ENCODE results near the gene HEG1. TPM values are rescaled to one million over a fixed set of nuclear protein-coding genes. Genes with fewer than 3 reads are reported as not detected.

The HEG1 gene
- total RNA-seq, 2 donors from 2014 or later, result 202 to 210 TPM

- TF ChIP-seq CTCF (IDR thresholded peaks at IDR 0.05), result no peak
- Histone ChIP-seq H3K36me3 (peaks cover 97% of the 10 kb centered on the region), H3K9me3 (no peaks in the 10 kb centered on the region), H3K27me3 (no peaks in the 10 kb centered on the region), H3K27ac (peak overlapping the region; percentile 57 to 70), H3K4me1 (peaks cover 0 to 19% of the 10 kb centered on the region in 2 donors), H3K4me3 (no peak overlapping the region)
- DNase-seq (ENCODE audit: low spot score), result no peak
Observed at GRCh38 chr3:125014570-125015179, 41.1 kb downstream of the HEG1 start.

- H3K27me3 ChIP-seq, result no peaks in the 10 kb centered on the region
- no peaks in the 10 kb centered on the region for H3K9me3 ChIP-seq
- peak overlapping the region in 1 of 2 donors; percentile 6 for H3K27ac ChIP-seq
- peaks cover 0 to 19% of the 10 kb centered on the region in 2 donors for H3K4me1 ChIP-seq
- H3K4me3 ChIP-seq, result no peak overlapping the region
- TF ChIP-seq CTCF (IDR thresholded peaks at IDR 0.05), result no peak
- H3K36me3 ChIP-seq, result peaks cover 97% of the 10 kb centered on the region
- no peak for DNase-seq (ENCODE audit: low spot score)
Observed at GRCh38 chr3:125013095-125013494, 42.7 kb downstream of the HEG1 start.

GRCh38 chr3:125011941-125012340 is 43.9 kb downstream of the HEG1 start:
- H3K36me3 ChIP-seq, result peaks cover 96% of the 10 kb centered on the region
- H3K9me3 ChIP-seq, result no peaks in the 10 kb centered on the region
- no peaks in the 10 kb centered on the region for H3K27me3 ChIP-seq
- H3K4me1 ChIP-seq, result peaks cover 0 to 19% of the 10 kb centered on the region in 2 donors
- no peak for TF ChIP-seq CTCF (IDR thresholded peaks at IDR 0.05)
- peak overlapping the region in 1 of 2 donors; percentile 3 for H3K27ac ChIP-seq
- no peak overlapping the region for H3K4me3 ChIP-seq
- DNase-seq (ENCODE audit: low spot score), result no peak

GRCh38 chr3:125010393-125010792 is 45.4 kb downstream of the HEG1 start:
- H3K27me3 ChIP-seq, result no peaks in the 10 kb centered on the region

GRCh38 chr3:125008766-125009165 is 47.0 kb downstream of the HEG1 start:
- H3K27me3 ChIP-seq, result no peaks in the 10 kb centered on the region
- H3K36me3 ChIP-seq, result peaks cover 98% of the 10 kb centered on the region
- H3K27ac ChIP-seq, result no peak overlapping the region
- peaks cover 0 to 37% of the 10 kb centered on the region in 2 donors for H3K4me1 ChIP-seq
- no peak for TF ChIP-seq CTCF (IDR thresholded peaks at IDR 0.05)
- no peak overlapping the region for H3K4me3 ChIP-seq
- H3K9me3 ChIP-seq, result no peaks in the 10 kb centered on the region
- DNase-seq (ENCODE audit: low spot score), result no peak

More at GRCh38 chr3:125010393-125010792, 45.4 kb downstream of the HEG1 start:
- DNase-seq (ENCODE audit: low spot score), result no peak
- TF ChIP-seq CTCF (IDR thresholded peaks at IDR 0.05), result no peak
- Histone ChIP-seq H3K4me3 (no peak overlapping the region), H3K4me1 (peaks cover 0 to 24% of the 10 kb centered on the region in 2 donors), H3K27ac (no peak overlapping the region), H3K9me3 (no peaks in the 10 kb centered on the region), H3K36me3 (peaks cover 98% of the 10 kb centered on the region)

- peaks cover 95% of the 10 kb centered on the region for H3K36me3 ChIP-seq
- TF ChIP-seq CTCF (IDR thresholded peaks at IDR 0.05), result no peak
- peaks cover 0 to 51% of the 10 kb centered on the region in 2 donors for H3K4me1 ChIP-seq
- H3K4me3 ChIP-seq, result no peak overlapping the region
- no peak overlapping the region for H3K27ac ChIP-seq
- no peaks in the 10 kb centered on the region for H3K9me3 ChIP-seq
- DNase-seq (ENCODE audit: low spot score), result no peak
- no peaks in the 10 kb centered on the region for H3K27me3 ChIP-seq
Observed at GRCh38 chr3:125006291-125006731, 49.5 kb downstream of the HEG1 start.

Data from right atrium auricular region (tissue), 2 donors.